Activated naive CD8-positive, alpha-beta T cell treated with anti-CD3 and anti-CD28 coated beads for 36 hours (primary cell): ENCODE results near the gene ARHGEF28. TPM values are rescaled to one million over a fixed set of nuclear protein-coding genes. Genes with fewer than 3 reads are reported as not detected.

ENCODE experiments used
- DNase-seq: peaks from one replicate; pipeline ENCODE4 v3.0.0; 2021
- H3K27ac Mint-ChIP-seq: one replicate; pipeline ENCODE4 v1.8.0; 2022; ENCODE audit warnings: mild to moderate bottlenecking, moderate library complexity, mixed read lengths
- H3K27me3 Mint-ChIP-seq: one replicate; pipeline ENCODE4 v1.8.0; 2022; ENCODE audit warnings: mild to moderate bottlenecking, mixed read lengths
- H3K36me3 Mint-ChIP-seq: one replicate; pipeline ENCODE4 v1.8.0; 2021; ENCODE audit warnings: mild to moderate bottlenecking, mixed read lengths
- H3K4me1 Mint-ChIP-seq: one replicate; pipeline ENCODE4 v1.8.0; 2021; ENCODE audit warnings: mixed read lengths
- H3K4me3 Mint-ChIP-seq: one replicate; pipeline ENCODE4 v1.8.0; 2022; ENCODE audit warnings: mild to moderate bottlenecking, moderate library complexity, mixed read lengths
- H3K9me3 Mint-ChIP-seq: one replicate; pipeline ENCODE4 v1.8.0; 2022; ENCODE audit warnings: mixed read lengths
- total RNA-seq, 2 experiments: library from RNA; stranded (reverse); gene quantifications; one replicate each; pipeline ENCODE4 v1.2.3, GENCODE V29; 2021

Gene ARHGEF28
- total RNA-seq, 2 experiments from 2014 or later = not detected

DNA sequence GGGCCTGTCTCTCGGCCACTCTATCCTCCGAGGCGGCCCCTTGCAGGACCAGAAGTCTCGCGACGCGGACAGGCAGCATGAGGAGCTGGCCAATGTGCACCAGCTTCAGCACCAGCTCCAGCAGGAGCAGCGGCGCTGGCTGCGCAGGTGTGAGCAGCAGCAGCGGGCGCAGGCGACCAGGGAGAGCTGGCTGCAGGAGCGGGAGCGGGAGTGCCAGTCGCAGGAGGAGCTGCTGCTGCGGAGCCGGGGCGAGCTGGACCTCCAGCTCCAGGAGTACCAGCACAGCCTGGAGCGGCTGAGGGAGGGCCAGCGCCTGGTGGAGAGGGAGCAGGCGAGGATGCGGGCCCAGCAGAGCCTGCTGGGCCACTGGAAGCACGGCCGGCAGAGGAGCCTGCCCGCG is 283.5 kb downstream of the ARHGEF28 start:
- no peaks in the 10 kb centered on the region for H3K4me1 Mint-ChIP-seq
- no peaks in the 10 kb centered on the region for H3K9me3 Mint-ChIP-seq
- peaks cover 11% of the 10 kb centered on the region for H3K27me3 Mint-ChIP-seq
- no peak for DNase-seq
- no peak overlapping the region for H3K4me3 Mint-ChIP-seq
- no peaks in the 10 kb centered on the region for H3K36me3 Mint-ChIP-seq
- H3K27ac Mint-ChIP-seq = no peak overlapping the region

DNA sequence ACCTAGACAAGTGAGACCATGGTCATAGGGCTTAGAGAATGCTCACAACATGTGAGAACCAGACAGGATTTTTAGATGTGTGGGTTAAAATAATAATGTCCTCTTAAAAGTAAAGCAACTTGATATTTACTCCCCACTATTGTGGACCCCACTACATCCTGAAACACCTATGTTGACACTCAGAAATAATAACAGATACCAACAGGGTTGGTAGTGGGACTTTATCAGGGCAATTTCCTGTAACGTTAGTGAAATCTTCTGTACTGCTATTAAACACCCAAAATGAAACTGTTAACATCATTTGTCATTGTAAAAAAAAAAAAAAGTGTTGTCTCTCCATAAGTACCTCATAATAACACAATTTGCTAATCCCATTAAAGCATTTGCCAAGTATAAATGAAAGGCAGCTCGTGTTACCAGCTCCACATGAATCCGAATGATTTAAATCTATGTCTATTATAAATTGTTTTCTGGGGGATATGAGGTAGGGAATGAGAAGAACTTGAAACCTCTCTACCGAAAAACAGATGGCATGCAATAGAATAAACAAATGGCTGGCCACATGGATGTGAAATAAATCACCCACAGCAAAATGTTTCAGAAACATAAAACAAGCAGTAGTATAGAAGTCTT is 285.9 kb downstream of the ARHGEF28 start:
- no peak for DNase-seq
- no peaks in the 10 kb centered on the region for H3K9me3 Mint-ChIP-seq
- H3K4me3 Mint-ChIP-seq = no peak overlapping the region
- H3K4me1 Mint-ChIP-seq = no peaks in the 10 kb centered on the region
- no peak overlapping the region for H3K27ac Mint-ChIP-seq
- peaks cover 4% of the 10 kb centered on the region for H3K27me3 Mint-ChIP-seq
- H3K36me3 Mint-ChIP-seq = no peaks in the 10 kb centered on the region

DNA sequence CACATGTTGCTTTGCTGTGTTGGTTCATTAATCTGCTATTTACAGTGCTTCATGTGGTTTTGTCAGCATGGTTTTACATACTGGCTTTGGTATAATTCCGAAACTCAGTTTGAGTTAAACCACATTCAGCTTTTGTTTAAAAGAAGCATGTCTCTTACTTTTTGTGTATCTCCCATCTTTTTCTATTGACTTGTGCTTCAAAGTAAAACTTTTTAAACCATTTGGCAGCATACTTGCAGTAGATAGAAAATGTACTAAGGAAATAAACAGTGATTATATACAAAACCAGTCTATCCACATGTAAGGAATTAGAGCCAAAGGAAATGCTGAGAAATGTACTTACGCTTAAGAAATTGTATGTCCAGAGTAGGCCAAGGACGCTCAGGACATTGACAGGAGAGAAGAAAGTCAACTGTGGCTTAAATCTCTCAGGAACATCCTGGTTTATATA is 286.9 kb downstream of the ARHGEF28 start:
- Mint-ChIP-seq H3K27me3 (no peaks in the 10 kb centered on the region), H3K36me3 (no peaks in the 10 kb centered on the region), H3K4me1 (no peaks in the 10 kb centered on the region), H3K27ac (no peak overlapping the region), H3K9me3 (no peaks in the 10 kb centered on the region), H3K4me3 (no peak overlapping the region)
- DNase-seq = no peak

DNA sequence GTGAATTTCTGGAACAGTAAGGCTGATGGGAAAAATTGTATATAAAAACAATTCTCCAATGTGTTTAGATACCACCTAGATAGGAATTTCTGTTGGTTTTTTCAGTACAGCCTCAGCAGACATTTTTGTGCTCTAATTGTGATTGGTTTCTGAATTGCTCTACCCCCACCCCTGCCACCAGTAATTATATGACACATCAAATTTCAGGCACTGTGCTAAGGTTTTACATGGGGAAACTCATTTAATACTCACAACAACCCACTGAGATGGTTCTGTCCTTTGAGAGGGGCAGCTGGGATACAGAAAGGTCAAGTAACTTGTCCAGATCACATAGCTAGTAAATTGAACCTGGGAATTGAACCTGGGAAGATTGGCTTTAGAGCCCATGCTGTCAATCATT is 288.0 kb downstream of the ARHGEF28 start:
- Mint-ChIP-seq H3K9me3 (no peaks in the 10 kb centered on the region), H3K4me1 (no peaks in the 10 kb centered on the region), H3K36me3 (no peaks in the 10 kb centered on the region), H3K27me3 (no peaks in the 10 kb centered on the region), H3K27ac (no peak overlapping the region), H3K4me3 (no peak overlapping the region)
- no peak for DNase-seq

DNA sequence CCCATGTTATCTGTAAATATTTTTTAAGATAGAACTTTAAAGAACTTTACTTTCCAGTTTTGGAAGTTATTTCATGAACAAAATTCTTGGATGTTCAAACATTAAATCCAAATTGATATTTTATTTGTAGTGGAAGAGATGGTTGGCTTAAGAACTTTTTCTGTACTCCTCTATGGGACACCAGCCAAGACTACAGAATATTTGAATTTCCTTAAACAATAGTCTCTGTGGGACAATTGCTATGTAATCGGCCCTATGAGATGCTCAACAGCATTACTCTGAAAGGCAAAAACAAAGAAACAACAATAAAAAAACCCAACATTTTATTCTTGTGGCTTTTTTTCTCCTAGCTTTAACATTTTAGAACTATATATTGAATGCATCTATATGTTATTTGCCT is 289.3 kb downstream of the ARHGEF28 start:
- Mint-ChIP-seq H3K36me3 (no peaks in the 10 kb centered on the region), H3K27me3 (peaks cover 3% of the 10 kb centered on the region), H3K9me3 (no peaks in the 10 kb centered on the region), H3K27ac (no peak overlapping the region), H3K4me1 (no peaks in the 10 kb centered on the region), H3K4me3 (no peak overlapping the region)
- no peak for DNase-seq

DNA sequence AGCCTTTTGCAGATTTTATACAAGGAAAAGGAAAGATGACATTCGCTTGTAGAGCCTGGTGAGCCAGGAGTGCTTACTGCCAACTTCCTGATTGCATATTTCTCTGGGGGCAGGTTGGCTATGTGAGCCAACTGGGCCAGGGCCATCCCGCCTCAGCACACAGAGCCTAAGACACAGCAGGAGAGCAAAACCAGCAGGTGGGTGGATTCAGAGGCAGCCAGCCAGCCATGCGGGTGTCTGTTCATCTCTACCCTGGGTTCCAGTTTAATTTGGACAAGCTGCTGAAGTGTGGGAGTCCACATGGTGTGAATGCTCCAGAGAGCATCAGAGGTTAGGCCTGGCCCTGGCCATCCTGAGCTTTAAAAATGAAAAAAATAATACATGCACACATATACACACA is 291.4 kb downstream of the ARHGEF28 start:
- H3K4me3 Mint-ChIP-seq = no peak overlapping the region
- H3K36me3 Mint-ChIP-seq = no peaks in the 10 kb centered on the region
- H3K27me3 Mint-ChIP-seq = peaks cover 3% of the 10 kb centered on the region
- no peak for DNase-seq
- H3K27ac Mint-ChIP-seq = no peak overlapping the region
- no peaks in the 10 kb centered on the region for H3K9me3 Mint-ChIP-seq
- H3K4me1 Mint-ChIP-seq = no peaks in the 10 kb centered on the region

DNA sequence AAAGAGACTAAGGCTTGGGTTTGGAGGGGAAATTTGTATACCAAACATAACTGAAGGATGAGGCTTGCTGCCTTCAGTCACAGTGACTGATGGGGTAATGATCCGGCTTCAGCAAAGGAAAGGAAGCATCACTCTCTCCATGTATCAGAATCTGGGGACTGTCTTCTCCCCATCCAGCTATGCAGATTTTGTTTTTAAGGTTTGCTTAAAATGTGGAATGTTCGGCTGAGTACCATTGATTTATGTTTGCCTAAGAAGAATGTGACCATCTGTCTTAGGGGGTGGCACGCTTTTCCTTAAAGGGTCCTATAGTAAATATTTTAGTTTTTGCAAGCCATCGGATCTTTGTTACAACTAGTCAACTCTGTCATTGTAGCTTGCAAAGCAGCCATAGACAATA is 291.9 kb downstream of the ARHGEF28 start:
- Mint-ChIP-seq H3K27me3 (peaks cover 3% of the 10 kb centered on the region), H3K4me3 (no peak overlapping the region), H3K27ac (no peak overlapping the region), H3K4me1 (no peaks in the 10 kb centered on the region), H3K9me3 (no peaks in the 10 kb centered on the region), H3K36me3 (no peaks in the 10 kb centered on the region)
- no peak for DNase-seq

DNA sequence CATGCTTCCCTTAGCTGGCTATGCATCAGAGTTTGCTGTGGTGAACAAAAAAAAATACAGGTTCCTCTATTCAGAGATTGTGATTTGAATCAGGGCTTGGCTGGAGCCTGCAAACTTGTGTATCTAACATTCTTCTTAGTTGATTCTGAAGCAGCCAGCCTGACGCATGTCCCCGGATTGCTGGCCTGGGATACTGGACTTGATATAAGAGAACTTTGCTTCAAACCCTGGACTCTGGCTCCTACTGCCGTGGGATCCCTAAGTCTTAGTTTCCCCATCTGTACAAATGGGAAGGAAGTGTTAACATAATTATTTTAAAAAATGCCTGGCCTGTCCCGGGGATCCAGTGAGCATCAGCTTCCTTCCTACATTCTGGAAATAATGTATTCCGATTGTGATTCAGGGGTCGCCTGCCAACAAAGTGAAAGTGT is 292.8 kb downstream of the ARHGEF28 start:
- Mint-ChIP-seq H3K27ac (no peak overlapping the region), H3K27me3 (peaks cover 3% of the 10 kb centered on the region), H3K9me3 (no peaks in the 10 kb centered on the region), H3K4me1 (no peaks in the 10 kb centered on the region), H3K36me3 (no peaks in the 10 kb centered on the region), H3K4me3 (no peak overlapping the region)
- DNase-seq = no peak

DNA sequence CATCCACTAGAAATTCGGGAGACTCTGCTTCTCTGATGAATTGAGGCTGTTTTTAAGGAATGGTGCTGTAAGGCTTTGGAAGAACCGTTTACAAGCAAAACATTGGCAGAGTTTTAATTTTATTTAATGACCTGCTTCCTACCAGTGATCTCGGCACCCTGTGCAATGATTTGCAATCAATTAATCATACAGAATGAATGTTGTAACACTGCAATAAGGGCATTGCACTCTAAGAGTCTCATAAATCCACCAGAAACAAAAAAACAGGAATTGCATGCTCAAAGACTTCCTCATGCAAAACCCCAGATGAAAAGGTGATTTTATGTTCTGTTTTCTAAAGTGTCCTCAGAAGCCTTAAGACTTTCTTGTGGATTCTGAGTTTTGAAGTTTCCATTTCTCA is 295.7 kb downstream of the ARHGEF28 start:
- no peaks in the 10 kb centered on the region for H3K4me1 Mint-ChIP-seq
- no peak overlapping the region for H3K27ac Mint-ChIP-seq
- no peak overlapping the region for H3K4me3 Mint-ChIP-seq
- DNase-seq = no peak
- H3K36me3 Mint-ChIP-seq = no peaks in the 10 kb centered on the region
- H3K9me3 Mint-ChIP-seq = no peaks in the 10 kb centered on the region
- H3K27me3 Mint-ChIP-seq = peaks cover 7% of the 10 kb centered on the region

DNA sequence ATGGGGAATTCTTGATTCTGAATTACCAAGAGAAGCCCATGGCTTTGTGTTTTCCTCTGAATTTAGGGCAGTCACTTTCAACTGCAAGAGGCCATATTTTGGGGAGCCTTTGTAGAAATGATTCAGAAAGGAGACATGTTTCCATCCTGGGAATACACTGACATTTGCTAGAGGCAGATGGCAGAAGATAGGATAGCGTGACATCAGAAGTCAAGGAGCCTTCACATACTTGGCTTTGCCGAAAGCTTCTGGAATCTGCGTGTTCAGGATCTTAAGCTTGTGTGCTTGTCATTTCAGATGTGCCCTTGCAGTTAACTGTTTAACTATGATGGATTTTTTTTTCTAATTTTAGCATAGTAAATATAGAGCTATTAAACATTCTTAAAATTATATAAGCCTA is 296.2 kb downstream of the ARHGEF28 start:
- Mint-ChIP-seq H3K36me3 (no peaks in the 10 kb centered on the region), H3K4me3 (no peak overlapping the region), H3K27me3 (peaks cover 7% of the 10 kb centered on the region), H3K9me3 (no peaks in the 10 kb centered on the region), H3K27ac (no peak overlapping the region), H3K4me1 (no peaks in the 10 kb centered on the region)
- DNase-seq = no peak

DNA sequence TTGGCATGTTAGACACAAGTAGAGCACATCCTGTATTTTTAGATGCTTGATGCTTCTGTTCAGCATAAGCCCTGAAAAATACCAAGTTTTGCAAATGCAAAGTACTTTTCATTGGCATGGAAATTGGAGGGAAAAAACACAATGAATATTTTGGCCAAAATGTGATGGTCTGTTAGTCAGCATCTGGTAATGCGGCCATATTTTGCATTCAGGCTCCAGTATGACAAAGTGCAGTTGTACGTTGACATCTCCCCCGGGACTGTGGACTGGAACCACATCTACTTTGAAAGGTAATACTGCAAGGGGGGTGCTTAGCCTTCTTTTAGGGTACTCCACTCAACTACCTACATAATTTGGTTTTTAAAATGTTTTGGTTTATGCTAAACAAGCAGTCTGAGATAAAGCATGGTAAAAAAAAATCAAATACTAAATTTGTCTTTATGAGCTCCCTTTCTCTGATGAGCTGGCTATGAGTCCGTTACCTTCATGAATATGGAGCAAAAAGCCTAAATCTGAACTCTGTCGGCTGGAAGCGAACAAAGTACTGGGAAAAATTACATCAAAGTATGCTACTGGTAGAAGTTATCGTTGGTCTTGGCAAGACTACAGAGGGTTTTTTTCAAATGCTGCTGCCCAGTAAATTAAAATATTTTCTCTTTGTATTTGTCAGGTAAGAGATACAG is 297.0 kb downstream of the ARHGEF28 start:
- no peak for DNase-seq
- Mint-ChIP-seq H3K27ac (no peak overlapping the region), H3K27me3 (peaks cover 7% of the 10 kb centered on the region), H3K36me3 (no peaks in the 10 kb centered on the region), H3K4me3 (no peak overlapping the region), H3K9me3 (no peaks in the 10 kb centered on the region), H3K4me1 (no peaks in the 10 kb centered on the region)

DNA sequence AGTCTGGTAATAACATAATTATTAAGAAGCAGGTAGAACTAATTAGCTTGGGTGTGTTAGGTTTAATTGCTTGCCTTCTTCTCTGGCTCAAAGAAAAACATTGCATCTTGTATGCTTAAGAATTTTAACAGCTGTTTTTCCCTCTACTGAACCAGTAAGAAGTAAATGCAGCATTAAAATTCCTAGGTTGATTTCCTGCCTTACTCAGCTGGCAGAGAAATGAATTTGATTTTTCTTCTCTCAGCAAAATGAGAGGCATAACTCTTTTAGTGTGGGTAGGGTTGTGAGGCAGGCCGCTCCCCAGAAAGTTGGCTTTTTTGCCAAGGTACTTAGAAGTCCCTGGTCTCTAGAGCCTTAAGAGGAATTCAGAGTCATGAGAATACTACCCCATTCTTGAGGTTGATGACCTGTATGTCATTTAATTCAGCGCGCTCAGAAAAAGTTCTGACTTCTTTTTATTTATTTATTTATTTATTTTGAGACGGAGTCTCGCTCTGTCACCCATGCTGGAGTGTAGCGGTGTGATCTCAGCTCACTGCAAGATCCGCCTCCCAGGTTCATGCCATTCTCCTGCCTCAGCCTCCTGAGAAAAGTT is 302.6 kb downstream of the ARHGEF28 start:
- H3K27ac Mint-ChIP-seq = no peak overlapping the region
- no peaks in the 10 kb centered on the region for H3K36me3 Mint-ChIP-seq
- no peaks in the 10 kb centered on the region for H3K9me3 Mint-ChIP-seq
- H3K4me1 Mint-ChIP-seq = no peaks in the 10 kb centered on the region
- no peak overlapping the region for H3K4me3 Mint-ChIP-seq
- H3K27me3 Mint-ChIP-seq = peaks cover 9% of the 10 kb centered on the region
- no peak for DNase-seq

DNA sequence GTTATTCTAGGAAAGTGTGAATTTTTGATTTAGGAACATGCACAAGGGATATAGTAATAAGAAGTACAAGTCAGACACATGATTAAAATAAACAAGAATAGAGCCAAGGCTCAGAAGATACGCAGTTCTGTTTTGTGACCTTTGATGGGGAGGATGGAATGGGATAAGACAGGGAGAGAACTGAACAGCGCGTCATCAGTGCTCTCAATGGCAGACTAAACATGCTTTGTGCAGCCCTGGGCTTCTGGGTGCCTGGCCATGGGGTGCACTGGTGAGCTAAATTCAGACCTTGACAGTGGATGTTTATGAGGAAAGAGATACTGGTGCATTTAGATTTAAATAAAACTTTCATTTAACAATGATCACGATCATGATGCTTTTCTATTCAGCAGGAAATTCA is 309.7 kb downstream of the ARHGEF28 start:
- Mint-ChIP-seq H3K27ac (no peak overlapping the region), H3K9me3 (no peaks in the 10 kb centered on the region), H3K4me1 (no peaks in the 10 kb centered on the region), H3K27me3 (peaks cover 10% of the 10 kb centered on the region), H3K4me3 (no peak overlapping the region), H3K36me3 (no peaks in the 10 kb centered on the region)
- DNase-seq = no peak

DNA sequence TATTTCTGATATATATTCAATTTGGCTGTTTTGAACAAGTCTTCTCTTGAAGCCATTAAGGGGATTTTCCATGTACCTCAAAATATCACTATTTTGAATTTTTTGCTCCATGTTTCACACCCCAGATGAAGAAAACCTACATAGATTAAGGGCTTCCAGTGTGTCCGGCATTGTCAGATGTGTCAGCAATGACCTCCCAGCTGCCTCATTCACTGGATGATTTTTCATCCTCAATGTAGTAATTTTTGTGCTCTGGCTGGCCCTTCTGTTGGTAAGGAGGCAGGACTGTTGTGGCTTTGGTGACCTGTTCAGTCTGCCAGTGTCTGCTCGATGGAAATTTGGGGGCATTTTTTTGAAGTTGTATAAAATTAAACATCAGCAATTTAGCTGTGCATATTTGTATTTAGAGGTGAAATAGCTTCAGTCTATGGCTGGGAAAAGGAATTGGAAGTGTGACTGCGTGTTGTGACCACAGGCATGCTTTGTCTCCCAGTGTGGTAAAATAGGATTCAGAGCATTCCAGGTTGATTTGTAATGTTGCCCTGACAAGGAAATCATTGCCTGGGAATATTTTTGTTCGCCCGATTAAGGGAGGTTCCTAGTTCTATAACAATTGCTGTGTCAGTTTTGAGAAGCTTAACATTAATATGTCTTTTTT is 312.4 kb downstream of the ARHGEF28 start:
- H3K27ac Mint-ChIP-seq = no peak overlapping the region
- H3K4me3 Mint-ChIP-seq = no peak overlapping the region
- H3K36me3 Mint-ChIP-seq = no peaks in the 10 kb centered on the region
- H3K9me3 Mint-ChIP-seq = peaks cover 6% of the 10 kb centered on the region
- H3K27me3 Mint-ChIP-seq = peaks cover 13% of the 10 kb centered on the region
- no peaks in the 10 kb centered on the region for H3K4me1 Mint-ChIP-seq
- no peak for DNase-seq

DNA sequence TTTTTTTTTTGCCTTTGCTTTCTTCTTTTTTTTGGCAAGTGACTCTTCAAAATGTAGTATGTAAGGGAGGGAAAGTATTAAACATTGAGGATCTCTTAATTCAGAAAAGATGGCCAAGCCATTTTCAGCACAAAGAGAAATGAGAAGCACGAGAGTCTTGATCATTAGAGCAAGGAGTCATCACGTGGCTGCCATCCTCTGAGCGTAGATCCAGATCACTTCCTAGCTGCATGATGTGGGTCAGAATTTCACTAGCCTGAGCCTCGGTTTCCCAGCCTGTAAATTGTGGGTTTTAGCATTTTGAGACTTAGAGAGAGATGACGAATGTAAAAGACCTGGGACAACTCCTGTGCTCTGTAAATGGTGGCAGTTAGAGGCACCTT is 312.9 kb downstream of the ARHGEF28 start:
- Mint-ChIP-seq H3K27ac (no peak overlapping the region), H3K36me3 (no peaks in the 10 kb centered on the region), H3K9me3 (peaks cover 7% of the 10 kb centered on the region), H3K4me3 (no peak overlapping the region), H3K4me1 (no peaks in the 10 kb centered on the region), H3K27me3 (peaks cover 9% of the 10 kb centered on the region)
- DNase-seq = no peak
